ENCODE data around the gene CUX1.
"Not testable (repeated sequence)": the region's sequence is repeated elsewhere in the genome, so short reads cannot be mapped to it uniquely, and the experiment has no call there.

Gene CUX1

GRCh38 chr7:101823096-101823495 is 5.7 kb downstream of the CUX1 start:
- DNase-seq (ENCODE audit: low read depth, low spot score), result no peak

GRCh38 chr7:101823596-101823995 is 6.2 kb downstream of the CUX1 start:
- no peak for DNase-seq (ENCODE audit: low read depth, low spot score)

GRCh38 chr7:101824440-101824839 is 7.0 kb downstream of the CUX1 start:
- DNase-seq (ENCODE audit: low read depth, low spot score), result no peak

GRCh38 chr7:101826081-101826835 is 8.8 kb downstream of the CUX1 start:
- no peak for DNase-seq (ENCODE audit: low read depth, low spot score)

- DNase-seq (ENCODE audit: low read depth, low spot score), result no peak
Measured at GRCh38 chr7:101828301-101829020, 11.0 kb downstream of the CUX1 start.

GRCh38 chr7:101829374-101829773 is 11.9 kb downstream of the CUX1 start:
- no peak for DNase-seq (ENCODE audit: low read depth, low spot score)

GRCh38 chr7:101829821-101830220 is 12.4 kb downstream of the CUX1 start:
- no peak for DNase-seq (ENCODE audit: low read depth, low spot score)

- DNase-seq (ENCODE audit: low read depth, low spot score), result not testable (repeated sequence)
Measured at GRCh38 chr7:101831396-101831795, 14.0 kb downstream of the CUX1 start.

GRCh38 chr7:101832205-101832631 is 14.8 kb downstream of the CUX1 start:
- no peak for DNase-seq (ENCODE audit: low read depth, low spot score)

GRCh38 chr7:101832685-101833375 is 15.4 kb downstream of the CUX1 start:
- no peak for DNase-seq (ENCODE audit: low read depth, low spot score)

GRCh38 chr7:101833799-101834198 is 16.4 kb downstream of the CUX1 start:
- DNase-seq (ENCODE audit: low read depth, low spot score), result no peak

- DNase-seq (ENCODE audit: low read depth, low spot score), result no peak
Measured at GRCh38 chr7:101835136-101835535, 17.7 kb downstream of the CUX1 start.

- not testable (repeated sequence) for DNase-seq (ENCODE audit: low read depth, low spot score)
Measured at GRCh38 chr7:101837433-101837832, 20.0 kb downstream of the CUX1 start.

GRCh38 chr7:101838837-101839483 is 21.5 kb downstream of the CUX1 start:
- DNase-seq (ENCODE audit: low read depth, low spot score), result no peak

GRCh38 chr7:101841328-101841727 is 23.9 kb downstream of the CUX1 start:
- DNase-seq (ENCODE audit: low read depth, low spot score), result no peak

- no peak for DNase-seq (ENCODE audit: low read depth, low spot score)
Measured at GRCh38 chr7:101843293-101844271, 26.2 kb downstream of the CUX1 start.

- DNase-seq (ENCODE audit: low read depth, low spot score), result no peak
Measured at GRCh38 chr7:101845974-101846373, 28.5 kb downstream of the CUX1 start.

- DNase-seq (ENCODE audit: low read depth, low spot score), result no peak
Measured at GRCh38 chr7:101846800-101847538, 29.5 kb downstream of the CUX1 start.

- DNase-seq (ENCODE audit: low read depth, low spot score), result no peak
Measured at GRCh38 chr7:101848208-101848951, 31.0 kb downstream of the CUX1 start.

Measured in activated CD4-positive, CD25-positive, alpha-beta regulatory T cell treated with anti-CD3 and anti-CD28 coated beads, Interleukin-2, amount 50 U/mL, for 16 hours (primary cell).